Skeletal muscle tissue (tissue), 4 donors: ENCODE data around the gene RAI1. TPM values are rescaled to one million over a fixed set of nuclear protein-coding genes. Genes with fewer than 3 reads are reported as not detected.
"Not testable (repeated sequence)": the region's sequence is repeated elsewhere in the genome, so short reads cannot be mapped to it uniquely, and the experiment has no call there.

Source experiments
- H3K27ac ChIP-seq: one replicate; pipeline ENCODE4 v1.7.0; 2013; ENCODE audit warnings: mild to moderate bottlenecking, low read depth, low read length, inconsistent platforms
- H3K27me3 ChIP-seq, 3 donors: one replicate each; pipeline ENCODE4 v1.7.0; 2013; ENCODE audit warnings: low read length in 3 of 3; ENCODE audit not compliant: control insufficient read depth in 3 of 3, insufficient read depth in 3 of 3
- H3K36me3 ChIP-seq, 3 donors: one replicate each; pipeline ENCODE4 v1.7.0; 2013; ENCODE audit warnings: low read length in 3 of 3; ENCODE audit not compliant: control insufficient read depth in 3 of 3, insufficient read depth in 3 of 3
- H3K4me1 ChIP-seq, 3 donors: one replicate each; pipeline ENCODE4 v1.7.0; 2013; ENCODE audit warnings: low read length in 3 of 3, mild to moderate bottlenecking in 3 of 3; ENCODE audit not compliant: control insufficient read depth in 3 of 3, insufficient read depth in 3 of 3
- H3K4me3 ChIP-seq, 3 donors: one replicate each; pipeline ENCODE4 v1.7.0; 2013; ENCODE audit warnings: low read length in 3 of 3
- H3K9ac ChIP-seq, 3 donors: one replicate each; pipeline ENCODE4 v1.7.0; 2013; ENCODE audit warnings: low read length in 3 of 3, mild to moderate bottlenecking in 3 of 3, moderate library complexity in 2 of 3, low read depth in 1 of 3
- H3K9me3 ChIP-seq, 3 donors: one replicate each; pipeline ENCODE4 v1.7.0; 2013; ENCODE audit warnings: low read length in 3 of 3; ENCODE audit not compliant: control insufficient read depth in 3 of 3
- total RNA-seq: library from RNA; depleted of rRNA; stranded (reverse); fragments of >200 nt; gene quantifications from one replicate; pipeline ENCODE4 v1.2.3, GENCODE V29; 2014
- donor health status: Osteomylitis.

RAI1 gene
- total RNA-seq, 1 donor from 2014 or later, result 3.1 TPM

DNA sequence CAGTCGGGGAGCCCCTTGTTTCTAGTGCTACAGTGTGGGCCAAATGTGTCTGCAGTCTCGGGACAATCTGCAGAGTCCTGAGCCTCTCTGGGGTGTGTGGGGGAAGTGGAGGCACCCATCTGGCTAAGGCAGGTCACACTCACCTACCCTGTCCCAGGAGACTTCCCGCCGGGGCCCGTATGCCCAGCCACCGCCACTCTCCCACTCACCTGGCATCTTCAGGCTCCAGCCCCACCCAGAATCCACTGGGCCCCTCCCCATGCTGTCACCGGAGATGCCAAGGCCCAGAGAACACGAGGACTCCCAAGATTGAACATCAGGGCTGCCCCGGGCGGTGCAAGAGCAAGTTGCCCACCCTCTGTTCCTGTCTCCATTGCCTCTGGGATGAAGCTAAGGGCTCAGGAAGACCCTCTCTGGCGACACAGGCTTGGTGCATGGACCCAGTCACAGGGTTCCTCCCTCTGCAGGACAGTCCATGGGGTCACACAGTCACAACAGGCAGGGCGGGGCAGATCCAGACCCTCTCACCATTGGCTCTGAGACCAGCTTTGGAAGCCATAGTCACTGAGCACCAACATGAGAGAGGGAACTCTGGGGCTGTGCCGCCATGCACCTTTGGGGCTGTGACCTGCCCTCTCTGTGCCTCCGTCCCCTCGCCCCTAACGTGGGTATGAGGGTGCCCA is 117.5 kb downstream of the RAI1 start:
- peaks cover 0 to 11% (median 0%) of the 10 kb centered on the region in 3 donors for H3K4me1 ChIP-seq
- H3K36me3 ChIP-seq, result peaks cover 3 to 16% (median 12%) of the 10 kb centered on the region in 3 donors
- H3K9me3 ChIP-seq, result no peaks in the 10 kb centered on the region
- H3K9ac ChIP-seq, result no peak overlapping the region
- no peak overlapping the region for H3K27ac ChIP-seq
- no peak overlapping the region for H3K4me3 ChIP-seq
- H3K27me3 ChIP-seq, result no peaks in the 10 kb centered on the region

GRCh38 chr17:17800504-17801021 is 119.3 kb downstream of the RAI1 start:
- Histone ChIP-seq H3K27ac (no peak overlapping the region), H3K36me3 (peaks cover 6 to 24% (median 10%) of the 10 kb centered on the region in 3 donors)

GRCh38 chr17:17801800-17802481 is 120.7 kb downstream of the RAI1 start:
- Histone ChIP-seq H3K4me1 (peaks cover 12 to 28% (median 19%) of the 10 kb centered on the region in 3 donors), H3K36me3 (peaks cover 6 to 20% (median 7%) of the 10 kb centered on the region in 3 donors), H3K27ac (no peak overlapping the region), H3K9ac (no peak overlapping the region), H3K27me3 (no peaks in the 10 kb centered on the region), H3K9me3 (no peaks in the 10 kb centered on the region), H3K4me3 (no peak overlapping the region)

More at GRCh38 chr17:17800504-17801021, 119.3 kb downstream of the RAI1 start:
- Histone ChIP-seq H3K4me1 (peaks cover 3 to 17% (median 7%) of the 10 kb centered on the region in 3 donors), H3K27me3 (no peaks in the 10 kb centered on the region), H3K9me3 (no peaks in the 10 kb centered on the region), H3K9ac (no peak overlapping the region), H3K4me3 (no peak overlapping the region)

DNA sequence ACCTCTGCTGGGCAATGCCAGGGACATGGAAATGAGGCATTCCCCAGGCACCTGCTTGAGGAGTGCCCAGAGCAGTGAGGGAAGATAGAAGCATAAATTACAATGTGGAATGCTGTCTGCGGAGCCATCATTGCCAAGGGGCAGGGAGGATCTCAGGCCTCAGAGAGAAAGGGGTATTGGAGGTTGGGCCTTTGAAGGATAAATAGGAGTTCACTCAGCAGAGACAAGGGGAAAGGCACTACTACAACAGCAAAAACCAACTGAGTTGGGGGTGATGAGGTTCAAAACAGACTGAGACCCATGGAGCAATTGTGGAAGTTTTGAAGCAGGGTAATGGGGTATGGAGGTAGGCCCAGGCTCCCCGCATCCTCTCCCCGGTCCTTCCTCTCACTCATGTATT is 122.7 kb downstream of the RAI1 start:
- H3K9me3 ChIP-seq, result no peaks in the 10 kb centered on the region

DNA sequence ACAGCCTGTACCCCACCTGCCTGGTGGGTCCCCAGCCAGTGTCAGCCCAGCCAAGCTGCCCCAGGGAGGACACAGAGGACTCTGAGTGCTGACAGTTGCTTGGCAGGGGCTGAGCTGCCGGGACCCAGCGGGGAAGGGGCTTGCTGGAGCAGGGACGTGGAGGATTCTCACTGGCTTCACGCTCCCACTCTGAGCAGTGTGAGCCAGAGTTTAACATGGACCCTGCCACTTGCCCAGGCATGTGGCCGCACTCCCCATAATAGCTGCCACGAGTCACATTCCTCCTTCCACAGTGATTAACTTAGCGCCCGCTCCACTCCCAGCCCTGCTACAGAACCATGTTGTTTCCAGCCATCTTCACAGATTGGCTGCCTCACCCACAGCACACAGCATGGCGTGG is 124.3 kb downstream of the RAI1 start:
- Histone ChIP-seq H3K36me3 (peaks cover 6 to 13% (median 10%) of the 10 kb centered on the region in 3 donors), H3K4me1 (peaks cover 12 to 24% (median 23%) of the 10 kb centered on the region in 3 donors), H3K4me3 (no peak overlapping the region), H3K27me3 (no peaks in the 10 kb centered on the region), H3K27ac (peak overlapping the region; percentile 65), H3K9me3 (no peaks in the 10 kb centered on the region), H3K9ac (peak overlapping the region; percentile 1 to 66 (median 23))

More for the DNA sequence above, 122.7 kb downstream of the RAI1 start:
- Histone ChIP-seq H3K27ac (no peak overlapping the region), H3K27me3 (no peaks in the 10 kb centered on the region), H3K36me3 (peaks cover 6 to 13% (median 8%) of the 10 kb centered on the region in 3 donors), H3K4me1 (peaks cover 12 to 25% (median 23%) of the 10 kb centered on the region in 3 donors), H3K4me3 (no peak overlapping the region), H3K9ac (no peak overlapping the region)

DNA sequence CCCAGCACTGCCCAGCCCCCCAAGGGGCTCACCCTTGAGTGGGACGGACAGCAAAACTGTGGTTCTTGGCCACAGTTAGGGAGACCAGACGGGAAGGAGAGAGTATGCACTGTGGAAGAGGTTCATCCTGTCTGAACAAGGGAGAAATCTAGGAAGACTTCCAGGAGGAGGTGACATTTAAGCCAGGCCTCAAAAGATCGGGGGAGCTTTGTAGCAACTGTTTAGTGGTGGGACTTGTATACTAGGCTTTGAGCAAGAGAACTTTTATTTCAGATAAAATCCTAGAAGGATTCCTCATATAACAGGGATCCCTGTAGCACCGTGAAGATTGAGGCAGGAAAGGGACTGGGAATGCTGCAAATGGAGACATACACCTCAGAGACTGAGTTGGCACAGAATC is 124.8 kb downstream of the RAI1 start:
- Histone ChIP-seq H3K4me1 (peaks cover 12 to 26% (median 23%) of the 10 kb centered on the region in 3 donors), H3K27me3 (no peaks in the 10 kb centered on the region), H3K27ac (peak overlapping the region; percentile 65)

GRCh38 chr17:17806611-17807274 is 125.5 kb downstream of the RAI1 start:
- Histone ChIP-seq H3K27ac (no peak overlapping the region), H3K36me3 (peaks cover 9 to 16% (median 16%) of the 10 kb centered on the region in 3 donors), H3K4me1 (peaks cover 15 to 29% (median 27%) of the 10 kb centered on the region in 3 donors), H3K9me3 (no peaks in the 10 kb centered on the region), H3K4me3 (no peak overlapping the region), H3K9ac (peak overlapping the region in 1 of 3 donors; percentile 45), H3K27me3 (no peaks in the 10 kb centered on the region)

More for the DNA sequence above, 124.8 kb downstream of the RAI1 start:
- H3K36me3 ChIP-seq, result peaks cover 6 to 13% (median 13%) of the 10 kb centered on the region in 3 donors
- no peaks in the 10 kb centered on the region for H3K9me3 ChIP-seq
- no peak overlapping the region for H3K4me3 ChIP-seq
- peak overlapping the region in 2 of 3 donors; percentile 1 to 66 for H3K9ac ChIP-seq

GRCh38 chr17:17807440-17807839 is 126.2 kb downstream of the RAI1 start:
- no peak overlapping the region for H3K27ac ChIP-seq
- no peaks in the 10 kb centered on the region for H3K27me3 ChIP-seq
- H3K9ac ChIP-seq, result no peak overlapping the region
- no peak overlapping the region for H3K4me3 ChIP-seq
- peaks cover 21 to 36% (median 33%) of the 10 kb centered on the region in 3 donors for H3K4me1 ChIP-seq
- H3K9me3 ChIP-seq, result no peaks in the 10 kb centered on the region
- H3K36me3 ChIP-seq, result peaks cover 16 to 20% (median 20%) of the 10 kb centered on the region in 3 donors

DNA sequence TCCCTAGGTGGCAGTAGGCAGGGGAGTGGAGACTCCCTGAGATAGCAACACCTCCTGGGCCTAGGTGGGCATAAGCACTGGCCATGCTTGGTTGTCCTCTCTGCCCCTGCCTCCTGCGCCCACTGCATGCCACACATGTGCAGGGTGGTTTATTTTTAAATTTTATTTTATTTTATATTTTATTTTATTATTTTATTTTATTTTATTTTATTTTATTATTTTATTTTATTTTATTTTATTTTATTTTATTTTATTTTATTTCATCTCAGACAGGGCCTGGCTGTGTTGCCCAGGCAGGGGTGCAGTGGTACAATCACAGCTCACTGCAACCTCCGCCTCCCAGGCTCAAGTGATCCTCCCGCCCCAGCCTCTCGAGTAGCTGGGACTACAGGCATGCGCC is 126.9 kb downstream of the RAI1 start:
- H3K9ac ChIP-seq, H3K9me3 ChIP-seq, H3K27ac ChIP-seq, H3K4me3 ChIP-seq, H3K27me3 ChIP-seq: not testable (repeated sequence)
- Histone ChIP-seq H3K4me1 (peaks cover 26 to 40% (median 40%) of the 10 kb centered on the region in 3 donors), H3K36me3 (peaks cover 24 to 28% (median 27%) of the 10 kb centered on the region in 3 donors)
